Type B pancreatic cell (in vitro differentiated cells): Measurements from ENCODE around the gene PRSS27. TPM values are rescaled to one million over a fixed set of nuclear protein-coding genes. Genes with fewer than 3 reads are reported as not detected.
A peak's percentile ranks its signal among the peaks of the same experiment; 100 is the strongest.

Experiments
- DNase-seq: peaks from one replicate; pipeline ENCODE4 v3.0.0; 2021; ENCODE audit warnings: mixed read lengths; ENCODE audit not compliant: unreplicated experiment; ENCODE audit errors: extremely low spot score
- H3K27ac Mint-ChIP-seq: 2 replicates; pipeline ENCODE4 v1.8.0; 2021; ENCODE audit warnings: mild to moderate bottlenecking, mixed read lengths
- H3K27me3 Mint-ChIP-seq: 2 replicates; pipeline ENCODE4 v1.8.0; 2021; ENCODE audit warnings: mixed read lengths
- H3K36me3 Mint-ChIP-seq: 2 replicates; pipeline ENCODE4 v1.8.0; 2021; ENCODE audit warnings: mixed read lengths
- H3K4me1 Mint-ChIP-seq: one replicate; pipeline ENCODE4 v1.8.0; 2021; ENCODE audit warnings: mixed read lengths; ENCODE audit not compliant: unreplicated experiment
- H3K4me3 Mint-ChIP-seq: 2 replicates; pipeline ENCODE4 v1.8.0; 2021; ENCODE audit warnings: mild to moderate bottlenecking, mixed read lengths
- H3K9me3 Mint-ChIP-seq: 2 replicates; pipeline ENCODE4 v1.8.0; 2021; ENCODE audit warnings: mixed read lengths
- total RNA-seq: library from RNA; stranded (reverse); gene quantifications from 2 replicates; pipeline ENCODE4 v1.2.1, GENCODE V29; 2021; ENCODE audit warnings: low replicate concordance
- TF ChIP-seq, protein P1 (sequence below): fragments of 200-600 bp; sonication (generic); conservative IDR thresholded peaks from 2 replicates; pipeline ENCODE4 v1.5.0; 2021; ENCODE audit warnings: antibody characterized with exemption, mild to moderate bottlenecking

Gene PRSS27
- total RNA-seq, 1 donor from 2014 or later: 19.0 TPM

DNA sequence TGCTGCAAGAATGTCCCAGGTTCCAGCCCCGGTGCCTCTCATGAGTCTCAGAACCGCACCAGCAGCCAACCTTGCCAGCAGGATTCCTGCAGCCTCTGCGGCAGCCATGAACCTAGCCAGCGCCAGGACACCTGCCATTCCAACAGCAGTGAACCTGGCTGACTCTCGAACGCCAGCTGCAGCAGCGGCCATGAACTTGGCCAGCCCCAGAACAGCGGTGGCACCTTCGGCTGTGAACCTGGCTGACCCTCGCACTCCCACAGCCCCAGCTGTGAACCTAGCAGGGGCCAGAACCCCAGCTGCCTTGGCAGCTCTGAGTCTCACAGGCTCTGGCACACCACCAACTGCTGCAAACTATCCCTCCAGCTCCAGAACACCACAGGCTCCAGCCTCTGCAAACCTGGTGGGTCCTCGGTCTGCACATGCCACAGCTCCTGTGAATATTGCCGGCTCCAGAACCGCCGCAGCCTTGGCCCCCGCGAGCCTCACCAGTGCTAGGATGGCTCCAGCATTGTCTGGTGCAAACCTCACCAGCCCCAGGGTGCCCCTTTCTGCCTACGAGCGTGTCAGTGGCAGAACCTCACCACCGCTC is 47.2 kb upstream of the PRSS27 start:
- peaks cover 6% of the 10 kb centered on the region for H3K4me1 Mint-ChIP-seq
- peaks cover 56% of the 10 kb centered on the region for H3K36me3 Mint-ChIP-seq
- H3K27ac Mint-ChIP-seq: peak overlapping the region; percentile 46
- TF ChIP-seq, protein P1, sequence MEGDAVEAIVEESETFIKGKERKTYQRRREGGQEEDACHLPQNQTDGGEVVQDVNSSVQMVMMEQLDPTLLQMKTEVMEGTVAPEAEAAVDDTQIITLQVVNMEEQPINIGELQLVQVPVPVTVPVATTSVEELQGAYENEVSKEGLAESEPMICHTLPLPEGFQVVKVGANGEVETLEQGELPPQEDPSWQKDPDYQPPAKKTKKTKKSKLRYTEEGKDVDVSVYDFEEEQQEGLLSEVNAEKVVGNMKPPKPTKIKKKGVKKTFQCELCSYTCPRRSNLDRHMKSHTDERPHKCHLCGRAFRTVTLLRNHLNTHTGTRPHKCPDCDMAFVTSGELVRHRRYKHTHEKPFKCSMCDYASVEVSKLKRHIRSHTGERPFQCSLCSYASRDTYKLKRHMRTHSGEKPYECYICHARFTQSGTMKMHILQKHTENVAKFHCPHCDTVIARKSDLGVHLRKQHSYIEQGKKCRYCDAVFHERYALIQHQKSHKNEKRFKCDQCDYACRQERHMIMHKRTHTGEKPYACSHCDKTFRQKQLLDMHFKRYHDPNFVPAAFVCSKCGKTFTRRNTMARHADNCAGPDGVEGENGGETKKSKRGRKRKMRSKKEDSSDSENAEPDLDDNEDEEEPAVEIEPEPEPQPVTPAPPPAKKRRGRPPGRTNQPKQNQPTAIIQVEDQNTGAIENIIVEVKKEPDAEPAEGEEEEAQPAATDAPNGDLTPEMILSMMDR: no peak
- H3K27me3 Mint-ChIP-seq: no peaks in the 10 kb centered on the region
- DNase-seq: no peak
- H3K4me3 Mint-ChIP-seq: no peak overlapping the region
- peaks cover 13% of the 10 kb centered on the region for H3K9me3 Mint-ChIP-seq

DNA sequence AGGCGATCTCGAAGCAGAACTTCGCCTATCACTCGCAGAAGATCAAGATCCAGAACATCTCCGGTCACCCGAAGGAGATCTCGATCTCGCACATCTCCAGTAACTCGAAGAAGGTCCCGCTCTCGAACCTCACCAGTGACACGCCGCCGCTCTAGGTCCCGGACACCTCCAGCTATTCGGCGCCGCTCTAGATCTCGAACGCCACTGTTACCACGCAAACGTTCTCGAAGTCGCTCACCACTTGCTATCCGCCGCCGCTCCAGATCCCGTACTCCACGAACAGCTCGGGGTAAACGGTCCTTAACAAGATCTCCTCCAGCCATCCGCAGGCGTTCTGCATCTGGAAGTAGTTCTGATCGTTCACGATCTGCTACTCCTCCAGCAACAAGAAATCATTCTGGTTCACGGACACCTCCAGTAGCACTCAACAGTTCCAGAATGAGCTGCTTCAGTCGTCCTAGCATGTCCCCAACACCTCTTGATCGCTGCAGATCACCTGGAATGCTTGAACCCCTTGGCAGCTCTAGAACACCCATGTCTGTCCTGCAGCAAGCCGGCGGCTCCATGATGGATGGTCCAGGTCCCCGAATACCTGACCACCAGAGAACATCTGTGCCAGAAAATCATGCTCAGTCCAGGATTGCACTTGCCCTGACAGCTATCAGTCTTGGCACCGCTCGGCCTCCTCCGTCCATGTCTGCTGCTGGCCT is 46.6 kb upstream of the PRSS27 start:
- Mint-ChIP-seq H3K36me3 (peaks cover 62% of the 10 kb centered on the region), H3K4me3 (no peak overlapping the region), H3K27ac (no peak overlapping the region)

DNA sequence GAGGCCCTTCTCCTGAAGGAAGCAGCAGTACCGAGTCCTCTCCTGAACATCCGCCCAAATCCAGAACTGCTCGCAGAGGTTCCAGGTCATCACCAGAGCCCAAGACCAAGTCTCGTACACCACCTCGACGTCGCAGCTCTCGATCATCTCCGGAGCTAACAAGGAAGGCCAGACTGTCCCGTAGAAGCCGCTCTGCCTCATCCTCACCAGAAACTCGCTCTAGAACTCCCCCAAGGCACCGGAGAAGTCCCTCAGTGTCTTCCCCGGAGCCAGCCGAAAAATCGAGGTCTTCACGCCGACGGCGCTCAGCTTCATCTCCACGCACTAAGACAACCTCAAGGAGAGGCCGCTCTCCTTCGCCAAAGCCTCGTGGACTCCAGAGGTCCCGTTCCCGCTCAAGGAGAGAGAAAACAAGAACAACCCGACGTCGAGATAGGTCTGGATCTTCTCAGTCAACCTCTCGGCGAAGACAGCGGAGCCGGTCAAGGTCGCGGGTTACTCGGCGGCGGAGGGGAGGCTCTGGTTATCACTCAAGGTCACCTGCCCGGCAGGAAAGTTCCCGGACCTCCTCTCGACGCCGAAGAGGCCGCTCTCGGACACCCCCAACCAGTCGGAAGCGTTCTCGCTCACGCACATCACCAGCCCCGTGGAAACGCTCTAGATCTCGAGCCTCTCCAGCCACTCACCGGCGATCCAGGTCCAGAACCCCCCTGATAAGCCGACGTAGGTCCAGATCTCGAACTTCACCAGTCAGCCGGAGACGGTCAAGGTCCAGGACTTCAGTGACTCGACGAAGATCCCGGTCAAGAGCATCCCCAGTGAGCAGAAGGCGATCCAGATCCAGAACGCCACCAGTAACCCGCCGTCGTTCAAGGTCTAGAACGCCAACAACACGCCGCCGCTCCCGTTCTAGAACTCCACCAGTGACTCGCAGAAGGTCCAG is 45.7 kb upstream of the PRSS27 start:
- Mint-ChIP-seq H3K27me3 (no peaks in the 10 kb centered on the region), H3K27ac (no peak overlapping the region), H3K36me3 (peaks cover 71% of the 10 kb centered on the region), H3K9me3 (peaks cover 14% of the 10 kb centered on the region), H3K4me1 (peaks cover 6% of the 10 kb centered on the region), H3K4me3 (no peak overlapping the region)
- TF ChIP-seq, protein P1: no peak
- no peak for DNase-seq

More for the DNA sequence above, 46.6 kb upstream of the PRSS27 start:
- peaks cover 14% of the 10 kb centered on the region for H3K9me3 Mint-ChIP-seq
- peaks cover 6% of the 10 kb centered on the region for H3K4me1 Mint-ChIP-seq
- TF ChIP-seq, protein P1: no peak
- DNase-seq: no peak
- no peaks in the 10 kb centered on the region for H3K27me3 Mint-ChIP-seq

DNA sequence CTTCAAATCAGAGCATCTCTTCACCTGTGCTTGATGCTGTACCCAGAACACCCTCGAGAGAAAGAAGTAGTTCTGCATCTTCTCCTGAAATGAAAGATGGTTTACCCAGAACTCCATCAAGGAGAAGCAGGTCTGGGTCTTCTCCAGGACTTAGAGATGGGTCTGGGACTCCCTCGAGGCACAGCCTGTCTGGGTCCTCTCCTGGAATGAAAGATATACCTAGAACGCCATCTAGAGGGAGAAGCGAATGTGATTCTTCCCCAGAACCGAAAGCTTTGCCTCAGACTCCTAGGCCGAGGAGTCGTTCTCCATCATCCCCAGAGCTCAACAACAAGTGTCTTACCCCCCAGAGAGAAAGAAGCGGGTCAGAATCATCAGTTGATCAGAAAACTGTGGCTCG is 44.7 kb upstream of the PRSS27 start:
- no peak for DNase-seq
- Mint-ChIP-seq H3K4me3 (no peak overlapping the region), H3K4me1 (peaks cover 6% of the 10 kb centered on the region), H3K27ac (no peak overlapping the region), H3K9me3 (peaks cover 14% of the 10 kb centered on the region), H3K36me3 (peaks cover 81% of the 10 kb centered on the region), H3K27me3 (no peaks in the 10 kb centered on the region)
- TF ChIP-seq, protein P1: no peak

DNA sequence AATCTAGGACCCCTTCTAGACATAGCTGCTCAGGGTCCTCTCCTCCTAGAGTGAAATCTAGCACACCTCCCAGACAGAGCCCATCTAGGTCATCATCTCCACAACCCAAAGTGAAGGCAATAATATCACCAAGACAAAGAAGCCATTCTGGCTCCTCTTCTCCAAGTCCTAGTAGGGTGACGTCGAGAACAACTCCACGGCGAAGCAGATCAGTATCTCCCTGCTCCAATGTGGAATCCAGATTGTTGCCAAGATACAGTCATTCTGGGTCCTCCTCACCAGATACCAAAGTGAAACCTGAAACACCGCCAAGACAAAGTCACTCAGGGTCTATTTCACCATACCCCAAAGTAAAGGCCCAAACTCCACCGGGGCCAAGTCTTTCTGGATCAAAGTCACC is 43.1 kb upstream of the PRSS27 start:
- Mint-ChIP-seq H3K27ac (peak overlapping the region; percentile 18), H3K4me3 (no peak overlapping the region), H3K36me3 (peaks cover 91% of the 10 kb centered on the region), H3K9me3 (peaks cover 14% of the 10 kb centered on the region), H3K4me1 (no peaks in the 10 kb centered on the region), H3K27me3 (no peaks in the 10 kb centered on the region)
- TF ChIP-seq, protein P1: no peak
- no peak for DNase-seq
